ENCODE results near the gene MED22. TPM values are rescaled to one million over a fixed set of nuclear protein-coding genes. Genes with fewer than 3 reads are reported as not detected.

MED22 gene
- total and polyA plus RNA-seq, 2 of the 8 experiments (the other 6 are each of a cell fraction or from before 2014, with no cell fraction given): 56.4 to 68.4 TPM

GRCh38 chr9:133369933-133370332, 22.0 kb upstream of the MED22 start (continued):
- TF ChIP-seq JUN (IDR thresholded peaks at IDR 0.05; ENCODE audit: low read depth, low read length): no peak
- TF ChIP-seq RXRA (IDR thresholded peaks at IDR 0.05; ENCODE audit: insufficient read depth, low read depth, low read length): no peak
- TF ChIP-seq BCL11A (IDR thresholded peaks at IDR 0.05; ENCODE audit: low read depth in 2 of 2, low read length in 2 of 2): no peak

All from H1 (cell line).